KMS-11 (cell line): ENCODE results near the gene ETV7.

Experiments used
- H2AFZ ChIP-seq: fragments of 200-600 bp; sonication (generic); 2 replicates; pipeline ENCODE4 v1.6.1; 2016; ENCODE audit warnings: antibody characterized with exemption, mixed run types, low read depth
- H3K27ac ChIP-seq: fragments of 200-600 bp; sonication (generic); 2 replicates; pipeline ENCODE4 v1.6.1; 2016; ENCODE audit warnings: mild to moderate bottlenecking, mixed run types
- H3K27me3 ChIP-seq: fragments of 200-600 bp; sonication (generic); 2 replicates; pipeline ENCODE4 v1.6.1; 2017; ENCODE audit warnings: mild to moderate bottlenecking, low read depth, mixed run types, moderate library complexity; ENCODE audit not compliant: insufficient read depth
- H3K36me3 ChIP-seq: fragments of 200-600 bp; sonication (generic); 2 replicates; pipeline ENCODE4 v1.6.1; 2017; ENCODE audit warnings: mild to moderate bottlenecking, mixed run types; ENCODE audit not compliant: insufficient read depth
- H3K4me1 ChIP-seq: fragments of 200-600 bp; sonication (generic); 2 replicates; pipeline ENCODE4 v1.6.1; 2016; ENCODE audit warnings: mild to moderate bottlenecking, low read depth, mixed run types; ENCODE audit not compliant: poor library complexity, severe bottlenecking
- H3K4me2 ChIP-seq: fragments of 200-600 bp; sonication (generic); 2 replicates; pipeline ENCODE4 v1.7.0; 2016; ENCODE audit warnings: mild to moderate bottlenecking, mixed run types
- H3K4me3 ChIP-seq: fragments of 200-600 bp; sonication (generic); IDR thresholded peaks from 2 replicates; pipeline ENCODE4 v1.6.1; 2017; ENCODE audit warnings: low read depth, low read length, mixed read lengths; ENCODE audit not compliant: insufficient read depth
- H3K79me2 ChIP-seq: fragments of 200-600 bp; sonication (generic); 2 replicates; pipeline ENCODE4 v1.6.1; 2016; ENCODE audit warnings: low read depth, mixed run types; ENCODE audit not compliant: insufficient read depth
- H3K9ac ChIP-seq: fragments of 200-600 bp; sonication (generic); 2 replicates; pipeline ENCODE4 v1.6.1; 2016; ENCODE audit warnings: mild to moderate bottlenecking, mixed run types
- H4K20me1 ChIP-seq: fragments of 200-600 bp; sonication (generic); 2 replicates; pipeline ENCODE4 v1.6.1; 2016; ENCODE audit warnings: mild to moderate bottlenecking, mixed run types; ENCODE audit not compliant: insufficient read depth
- CTCF ChIP-seq: fragments of 200-600 bp; sonication (generic); conservative IDR thresholded peaks from 2 replicates; pipeline ENCODE4 v1.6.1; 2017; ENCODE audit warnings: low read depth, mild to moderate bottlenecking, antibody characterized with exemption, low read length, moderate library complexity, mixed read lengths

Gene ETV7

GRCh38 chr6:36387440-36388303 is at the start of gene ETV7:
Gene ETV7, minus strand, starts transcription at chr6:36387669. Its CDS starts 128 bp downstream, at chr6:36387541.
- Histone ChIP-seq H2AFZ (no peak within 1 kb of the TSS; the same call in 1 of the 2 replicates), H3K4me1 (no peaks in the 10 kb centered on the region), H3K27me3 (no peaks in the 10 kb centered on the region), H3K4me3 (no peak within 1 kb of the TSS), H3K4me2 (no peak within 1 kb of the TSS), H3K27ac (no peak within 1 kb of the TSS), H3K9ac (no peak within 1 kb of the TSS), H4K20me1 (no peaks in the 10 kb centered on the region), H3K36me3 (no peaks in the 10 kb centered on the region), H3K79me2 (no peaks in the 10 kb centered on the region)
- no peak for TF ChIP-seq CTCF

- Histone ChIP-seq H3K9ac (no peak overlapping the region), H3K79me2 (no peaks in the 10 kb centered on the region), H3K27me3 (no peaks in the 10 kb centered on the region), H4K20me1 (no peaks in the 10 kb centered on the region), H3K4me1 (peaks cover 28% of the 10 kb centered on the region), H3K4me3 (no peak overlapping the region), H3K36me3 (no peaks in the 10 kb centered on the region), H3K27ac (no peak overlapping the region), H3K4me2 (no peak overlapping the region), H2AFZ (no peak overlapping the region)
- no peak for TF ChIP-seq CTCF
Measured at GRCh38 chr6:36436466-36436865, 49.0 kb upstream of the ETV7 start.

- H3K9ac ChIP-seq = no peak overlapping the region
- no peaks in the 10 kb centered on the region for H3K36me3 ChIP-seq
- H2AFZ ChIP-seq = peak overlapping the region; percentile 30; the same call in 1 of the 2 replicates
- no peaks in the 10 kb centered on the region for H4K20me1 ChIP-seq
- no peak overlapping the region for H3K27ac ChIP-seq
- H3K4me1 ChIP-seq = peaks cover 19% of the 10 kb centered on the region
- peak overlapping the region; percentile 41; the same call in 1 of the 2 replicates for H3K4me2 ChIP-seq
- no peak overlapping the region for H3K4me3 ChIP-seq
- H3K79me2 ChIP-seq = no peaks in the 10 kb centered on the region
- TF ChIP-seq CTCF = no peak
- H3K27me3 ChIP-seq = no peaks in the 10 kb centered on the region
Measured at GRCh38 chr6:36432151-36432671, 44.7 kb upstream of the ETV7 start.

GRCh38 chr6:36431197-36431596 is 43.7 kb upstream of the ETV7 start:
- TF ChIP-seq CTCF = no peak
- Histone ChIP-seq H3K79me2 (no peaks in the 10 kb centered on the region), H3K4me2 (no peak overlapping the region), H3K36me3 (no peaks in the 10 kb centered on the region), H2AFZ (no peak overlapping the region), H4K20me1 (no peaks in the 10 kb centered on the region), H3K4me1 (peaks cover 19% of the 10 kb centered on the region), H3K9ac (no peak overlapping the region), H3K27ac (no peak overlapping the region), H3K27me3 (no peaks in the 10 kb centered on the region), H3K4me3 (no peak overlapping the region)
